Right ventricle myocardium superior (tissue), 1 donor: Measurements from ENCODE around the gene TAGLN. TPM values are rescaled to one million over a fixed set of nuclear protein-coding genes. Genes with fewer than 3 reads are reported as not detected.

Experiments
- ATAC-seq: fragments of 200-7000 bp; cut with Tn5 transposase; one replicate; pipeline ENCODE4 v1.9.1; 2020; ENCODE audit warnings: mild to moderate bottlenecking; ENCODE audit not compliant: poor library complexity
- DNase-seq: peaks from one replicate; pipeline ENCODE4 v3.0.0-alpha.2; 2020
- intact Hi-C: fragments of 100-400 bp; cut with DNase I; formaldehyde crosslinking; loops from one replicate; pipeline ENCODE4 v1.11.2; 2022
- long read RNA-seq: library from polyadenylated mRNA; unstranded; transcript quantifications from one replicate; pipeline ENCODE4 v2.0.0, GENCODE V29; 2021
- total RNA-seq: library from RNA; stranded (reverse); fragmentation: NEBNext Ultra II Directional; extraction: Animal tissue kit (Norgen Biotek cat#: 25700); gene quantifications from one replicate; pipeline ENCODE4 v1.2.1, GENCODE V29; 2021
- donor health status: DM: no; HTN: yes; CAD: no; lungs with severe emphysema.

TAGLN gene
- 91.4 TPM for total RNA-seq
- long read RNA-seq, transcript TAGLN-202 (5 exons, 928 nt) = major isoform, 84 of 91 reads
- long read RNA-seq, partial matches to known transcripts = 0 of 91 reads
- long read RNA-seq, other reads (novel, unspliced or antisense) = 0 of 91 reads

GRCh38 chr11:117199053-117199915 lies at the start of gene TAGLN:
TAGLN (plus strand) TSS chr11:117199370; CDS start chr11:117203014, 3,644 bp downstream.
- peak; percentile 86 for DNase-seq
- peak; percentile 66 for ATAC-seq
- intact Hi-C loops = loop anchor here (2.0 kb wide), 1 partner anchor 20 kb away; no protein-coding TSS in a partner anchor

GRCh38 chr11:117152066-117152465 lies 47.1 kb upstream of the TAGLN start:
- no peak for DNase-seq
- intact Hi-C loops = no loop called here
- ATAC-seq = no peak

GRCh38 chr11:117154468-117154867 lies 44.7 kb upstream of the TAGLN start:
- DNase-seq (no peak), ATAC-seq (no peak)
- intact Hi-C loops = no loop called here

GRCh38 chr11:117157507-117157906 lies 41.7 kb upstream of the TAGLN start:
- intact Hi-C loops = no loop called here

GRCh38 chr11:117159892-117160291 lies 39.3 kb upstream of the TAGLN start:
- DNase-seq (no peak), ATAC-seq (no peak)
- intact Hi-C loops = no loop called here

More at GRCh38 chr11:117157507-117157906, 41.7 kb upstream of the TAGLN start:
- DNase-seq = no peak
- no peak for ATAC-seq

GRCh38 chr11:117160826-117161225 lies 38.3 kb upstream of the TAGLN start:
- ATAC-seq = no peak
- intact Hi-C loops = no loop called here

GRCh38 chr11:117166491-117166890 lies 32.7 kb upstream of the TAGLN start:
- ATAC-seq (no peak), DNase-seq (no peak)
- intact Hi-C loops = no loop called here

More at GRCh38 chr11:117160826-117161225, 38.3 kb upstream of the TAGLN start:
- DNase-seq = no peak

GRCh38 chr11:117169736-117170135 lies 29.4 kb upstream of the TAGLN start:
- ATAC-seq = no peak

GRCh38 chr11:117170210-117170609 lies 29.0 kb upstream of the TAGLN start:
- no peak for ATAC-seq
- intact Hi-C loops = no loop called here
- no peak for DNase-seq

More at GRCh38 chr11:117169736-117170135, 29.4 kb upstream of the TAGLN start:
- DNase-seq = no peak
- intact Hi-C loops = no loop called here

- no peak for DNase-seq
- ATAC-seq = no peak
- intact Hi-C loops = no loop called here
These were observed 28.2 kb upstream of the TAGLN start for GRCh38 chr11:117171007-117171403.

GRCh38 chr11:117171404-117172061 lies 27.6 kb upstream of the TAGLN start:
- ATAC-seq = peak; percentile 38
- no peak for DNase-seq
- intact Hi-C loops = no loop called here

GRCh38 chr11:117172724-117173421 lies 26.3 kb upstream of the TAGLN start:
- intact Hi-C loops = no loop called here
- DNase-seq (no peak), ATAC-seq (peak; percentile 21)

- DNase-seq = no peak
- intact Hi-C loops = no loop called here
- ATAC-seq = no peak
These were observed 24.1 kb upstream of the TAGLN start for GRCh38 chr11:117175104-117175503.

GRCh38 chr11:117175781-117176180 lies 23.4 kb upstream of the TAGLN start:
- no peak for ATAC-seq
- intact Hi-C loops = no loop called here
- no peak for DNase-seq

- DNase-seq (no peak), ATAC-seq (no peak)
- intact Hi-C loops = no loop called here
These were observed 23.0 kb upstream of the TAGLN start for GRCh38 chr11:117176186-117176585.

- ATAC-seq (no peak), DNase-seq (no peak)
- intact Hi-C loops = no loop called here
These were observed 21.5 kb upstream of the TAGLN start for GRCh38 chr11:117177534-117178209.

GRCh38 chr11:117178210-117179034 lies 20.7 kb upstream of the TAGLN start, which contains the start of gene SIDT2:
SIDT2 (plus strand) TSS chr11:117178743; CDS start chr11:117179264, 521 bp downstream.
- DNase-seq = peak; percentile 97
- peak; percentile 96 for ATAC-seq
- intact Hi-C loops = no loop called here
